H4 (cell line): Measurements from ENCODE around the gene SNX24. TPM values are rescaled to one million over a fixed set of nuclear protein-coding genes. Genes with fewer than 3 reads are reported as not detected.
"Not testable (repeated sequence)": the region's sequence is repeated elsewhere in the genome, so short reads cannot be mapped to it uniquely, and the experiment has no call there.

ENCODE experiments used
- DNase-seq: peaks from one replicate; pipeline ENCODE4 v3.0.0-alpha.2; 2015; ENCODE audit warnings: low spot score
- total RNA-seq: library from RNA; depleted of rRNA; stranded (reverse); fragments of >200 nt; shearing (Covaris generic); gene quantifications from 2 replicates; pipeline ENCODE4 v1.2.3, GENCODE V29; 2014

Gene SNX24
- total RNA-seq, 1 experiment from 2014 or later: 40.5 TPM

DNA sequence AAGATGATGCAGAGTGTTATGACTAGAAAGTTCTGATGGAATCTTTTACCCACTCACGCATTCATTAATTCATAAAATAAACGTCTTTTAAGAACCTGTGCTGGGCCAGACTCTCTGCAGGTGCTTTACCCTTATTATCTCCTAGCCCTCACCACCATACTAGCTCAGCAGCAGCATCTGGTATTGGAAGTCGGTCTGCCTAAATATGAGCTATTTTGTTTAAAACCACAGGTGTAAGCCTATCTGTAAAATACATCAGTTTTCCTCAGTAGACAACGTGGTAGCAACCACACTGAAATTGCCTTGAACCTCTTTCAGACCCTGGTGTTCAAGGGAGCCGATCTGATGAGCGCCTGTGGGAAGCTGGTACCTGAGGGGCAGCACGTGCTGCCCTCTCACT is 121.7 kb downstream of the SNX24 start:
- no peak for DNase-seq

DNA sequence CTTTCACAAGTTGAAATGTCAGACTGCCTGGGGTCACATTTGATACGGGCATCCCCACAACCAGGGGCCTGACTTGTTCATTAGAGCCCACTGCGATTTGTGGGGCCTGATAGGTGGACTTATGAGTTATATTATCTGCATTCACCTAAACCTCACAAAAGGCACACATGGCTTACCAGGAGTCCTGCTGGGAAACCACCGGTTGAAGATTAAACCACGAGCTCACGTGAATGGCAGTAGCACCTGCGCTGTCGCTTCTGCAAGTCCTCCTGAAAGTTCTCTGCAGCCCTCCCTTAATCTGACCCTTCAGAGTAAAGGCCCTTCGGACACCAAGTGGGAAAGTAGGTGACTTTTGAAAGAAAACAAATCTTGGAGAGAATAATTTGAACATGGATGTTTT is 122.2 kb downstream of the SNX24 start:
- DNase-seq: no peak

DNA sequence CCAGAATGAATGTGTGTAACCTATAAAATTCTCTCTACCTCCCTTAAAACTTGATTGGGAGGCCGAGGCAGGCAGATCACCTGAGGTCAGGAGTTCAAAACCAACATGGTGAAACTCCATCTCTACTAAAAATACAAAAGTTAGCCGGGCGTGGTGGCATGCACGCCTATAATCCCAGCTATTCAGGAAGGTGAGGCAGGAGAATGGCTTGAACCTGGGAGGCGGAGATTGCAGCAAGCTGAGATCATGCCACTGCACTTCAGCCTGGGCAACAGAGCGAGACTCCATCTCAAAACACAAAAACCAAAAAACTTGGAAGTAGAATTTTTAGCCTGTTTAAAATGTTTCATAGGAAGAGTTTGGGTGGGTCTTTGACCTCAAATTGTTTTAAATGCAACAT is 122.6 kb downstream of the SNX24 start:
- DNase-seq: not testable (repeated sequence)

DNA sequence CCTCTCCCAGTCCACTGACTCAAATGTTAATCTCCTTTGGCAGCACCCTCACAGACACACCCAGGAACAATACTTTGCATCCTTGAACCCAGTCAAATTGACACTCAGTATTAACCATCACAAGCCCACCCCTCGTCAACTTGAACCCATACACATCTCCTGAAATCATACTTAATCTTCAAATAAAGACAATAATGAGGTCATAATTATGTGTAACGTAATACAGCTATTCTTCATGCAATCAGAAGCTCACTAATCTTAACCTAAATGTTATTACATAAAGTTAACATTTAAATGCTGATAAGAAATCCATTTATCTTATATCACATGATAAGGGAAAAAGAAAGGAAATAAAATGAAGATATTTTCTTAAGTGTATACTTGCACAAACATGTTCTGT is 125.9 kb downstream of the SNX24 start:
- DNase-seq: no peak

DNA sequence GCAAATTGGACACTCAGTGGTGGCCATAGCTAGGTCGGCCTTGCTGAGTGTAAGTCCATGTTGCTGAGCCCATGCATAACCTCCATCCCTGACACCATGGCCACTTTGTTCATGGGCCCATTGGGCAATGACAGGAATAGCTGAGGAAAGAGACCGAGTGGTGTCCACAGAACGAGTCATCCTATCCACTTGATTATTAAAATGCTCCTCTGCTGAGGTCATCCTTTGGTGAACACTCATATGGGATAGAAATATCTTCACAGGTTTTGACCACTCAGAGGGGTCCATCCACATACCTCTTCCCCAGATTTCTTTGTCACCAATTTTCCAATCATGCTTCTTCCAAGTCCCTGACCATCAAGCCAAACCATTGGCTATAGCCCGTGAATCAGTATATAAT is 127.5 kb downstream of the SNX24 start:
- DNase-seq: no peak

DNA sequence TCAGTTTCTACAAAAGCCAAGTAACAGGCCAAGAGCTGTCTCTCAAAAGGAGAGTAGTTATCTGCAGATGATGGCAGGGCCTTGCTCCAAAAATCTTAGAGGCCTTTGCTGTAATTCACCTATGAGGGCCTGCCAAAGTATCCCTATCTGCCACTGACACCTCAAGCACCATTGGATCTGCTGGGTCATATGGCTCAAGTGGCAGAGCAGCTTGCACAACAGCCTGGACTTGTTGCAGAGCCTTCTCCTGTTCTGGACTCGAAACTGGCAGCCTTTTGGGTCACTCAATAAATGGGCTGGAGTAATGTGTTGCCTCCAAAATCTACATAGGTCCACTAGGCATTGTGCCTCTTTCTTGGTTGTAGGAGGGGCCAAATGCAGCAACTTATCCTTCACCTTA is 128.3 kb downstream of the SNX24 start:
- DNase-seq: not testable (repeated sequence)

DNA sequence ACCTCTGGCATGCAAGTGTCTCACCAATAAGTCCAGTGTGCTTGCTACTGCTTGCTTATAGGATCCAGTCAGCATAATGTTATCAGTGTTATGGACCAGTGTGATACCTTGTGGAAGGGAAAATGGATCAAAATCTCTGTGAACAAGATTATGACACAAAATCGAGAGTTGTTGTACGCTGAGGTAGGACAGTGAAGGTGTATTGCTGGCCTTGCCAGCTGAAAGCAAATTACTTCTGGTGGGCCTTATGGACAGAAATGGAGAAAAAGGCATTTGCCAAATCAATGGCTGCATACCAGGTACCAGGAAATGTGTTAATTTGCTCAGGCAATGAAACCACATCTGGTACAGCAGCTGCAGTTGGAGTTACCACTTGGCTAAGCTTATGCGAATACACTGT is 128.8 kb downstream of the SNX24 start:
- not testable (repeated sequence) for DNase-seq

DNA sequence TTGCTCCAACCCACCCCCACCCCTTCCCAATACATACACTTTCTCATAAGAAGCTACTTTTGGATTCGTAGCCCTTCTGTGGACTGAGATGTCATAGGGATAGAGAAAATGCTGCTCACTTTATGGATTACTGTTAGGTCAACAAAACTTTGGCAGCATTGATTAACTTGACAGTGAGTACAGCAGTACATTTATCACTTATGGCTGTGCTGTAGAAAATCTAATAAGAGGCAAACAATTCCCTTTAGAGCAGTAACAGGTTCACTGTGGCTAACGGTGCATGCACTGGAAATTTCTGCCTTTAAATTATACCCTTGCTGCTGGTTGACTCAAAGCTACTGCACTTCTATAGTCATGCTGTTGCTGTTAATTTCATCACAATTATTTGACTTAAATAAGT is 131.9 kb downstream of the SNX24 start:
- no peak for DNase-seq

DNA sequence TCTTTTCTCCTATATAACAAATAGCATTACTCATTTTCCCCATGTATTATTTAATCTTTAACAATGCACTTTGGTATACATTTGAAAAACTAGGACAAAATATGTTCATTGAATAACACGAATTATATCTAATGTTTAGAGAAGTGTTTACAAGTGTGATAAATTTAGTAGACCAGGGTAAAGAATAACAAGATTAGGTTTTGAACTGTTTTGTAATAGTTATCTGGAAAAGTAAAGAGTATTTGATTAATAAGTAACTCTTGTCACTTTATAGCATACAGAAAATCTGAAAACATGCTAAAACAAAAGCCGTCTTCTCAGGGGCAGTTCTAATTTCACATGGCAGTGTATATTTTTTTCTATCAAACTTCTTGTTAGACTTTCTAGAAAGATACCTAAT is 132.7 kb downstream of the SNX24 start:
- DNase-seq: no peak

DNA sequence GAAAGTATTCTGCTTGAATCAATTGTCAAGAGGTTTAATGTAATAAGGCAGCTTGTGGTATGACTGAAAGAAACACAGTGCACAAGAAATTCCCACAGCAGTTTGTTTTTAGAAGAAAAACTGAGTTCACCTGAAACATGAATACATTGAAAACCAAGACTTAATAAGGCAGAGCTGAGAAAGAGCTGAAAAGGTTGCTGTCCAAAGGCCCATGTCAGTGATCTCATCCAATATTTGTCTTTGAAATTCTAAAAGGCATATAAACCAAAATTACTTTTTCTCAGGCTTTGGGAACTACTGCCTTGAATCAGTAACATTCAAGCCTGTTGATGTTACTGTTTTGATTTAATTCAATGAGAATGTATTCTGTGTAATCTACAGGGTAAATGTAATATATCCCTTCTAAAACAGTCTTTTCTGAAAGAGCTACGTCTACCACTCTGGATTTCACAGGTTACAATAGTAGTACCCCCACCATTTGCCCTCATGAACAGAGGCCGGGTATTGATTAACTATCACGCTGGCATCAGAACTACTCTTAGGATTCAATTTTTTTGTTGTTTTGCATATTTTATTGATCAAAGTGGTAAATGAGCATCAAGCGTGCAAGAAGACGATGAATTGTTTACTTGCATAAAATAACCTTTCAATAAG is 133.4 kb downstream of the SNX24 start:
- no peak for DNase-seq

DNA sequence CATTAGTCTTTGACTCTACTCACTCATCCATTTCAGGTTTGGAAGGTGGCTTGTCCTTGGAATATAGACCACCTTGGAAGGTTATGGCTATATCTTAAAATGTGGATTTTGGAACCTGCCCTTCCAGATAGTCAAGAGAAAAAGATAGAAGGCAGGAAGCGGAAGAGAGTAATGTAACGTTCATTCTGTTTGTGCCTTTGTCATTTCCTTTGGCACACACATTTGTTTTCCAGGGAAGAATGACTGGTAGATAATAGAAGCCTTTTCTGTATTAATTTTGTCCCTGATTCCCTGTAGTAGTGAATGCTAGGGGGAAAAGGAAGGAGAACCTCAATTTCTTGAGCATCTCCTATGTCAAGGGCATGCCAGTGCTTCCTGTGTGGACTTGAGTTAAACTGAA is 136.4 kb downstream of the SNX24 start:
- DNase-seq: no peak

DNA sequence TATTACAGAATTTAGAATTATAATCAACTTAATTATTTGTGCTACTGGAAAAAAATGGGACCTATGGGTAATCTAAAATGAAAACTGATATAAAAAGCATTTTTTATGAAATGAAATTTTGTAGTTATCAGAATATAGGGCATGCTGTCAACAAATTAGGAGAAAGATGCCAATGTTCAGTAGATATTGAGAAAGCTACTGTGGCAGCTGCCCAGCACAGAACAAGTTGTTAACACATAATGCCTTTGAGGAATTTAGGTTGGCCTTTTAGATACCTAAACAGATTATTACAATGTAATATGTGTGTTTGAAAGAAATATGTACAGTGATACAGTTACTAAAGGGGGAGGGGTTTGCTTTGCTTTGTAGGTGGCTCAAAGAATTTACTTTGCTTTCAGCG is 137.0 kb downstream of the SNX24 start:
- no peak for DNase-seq

DNA sequence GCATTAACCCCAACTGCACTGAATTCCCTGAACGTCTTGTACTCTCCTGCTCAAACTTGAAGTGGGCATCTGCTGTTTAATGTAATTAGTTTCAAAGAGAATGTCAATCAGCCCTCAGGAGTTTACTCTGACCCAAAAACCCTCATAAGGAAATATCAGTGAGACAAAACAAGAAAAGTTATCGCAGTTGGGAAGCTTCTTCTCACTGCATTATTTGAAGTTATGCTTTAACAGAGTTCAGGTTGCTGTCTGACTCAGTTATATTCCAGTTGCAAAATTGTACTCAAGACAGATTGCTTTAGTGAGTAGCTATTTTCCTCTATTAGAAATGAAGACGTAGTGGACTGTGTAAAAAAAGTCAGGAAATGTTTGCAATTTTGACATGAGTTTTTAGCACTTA is 139.0 kb downstream of the SNX24 start:
- no peak for DNase-seq

DNA sequence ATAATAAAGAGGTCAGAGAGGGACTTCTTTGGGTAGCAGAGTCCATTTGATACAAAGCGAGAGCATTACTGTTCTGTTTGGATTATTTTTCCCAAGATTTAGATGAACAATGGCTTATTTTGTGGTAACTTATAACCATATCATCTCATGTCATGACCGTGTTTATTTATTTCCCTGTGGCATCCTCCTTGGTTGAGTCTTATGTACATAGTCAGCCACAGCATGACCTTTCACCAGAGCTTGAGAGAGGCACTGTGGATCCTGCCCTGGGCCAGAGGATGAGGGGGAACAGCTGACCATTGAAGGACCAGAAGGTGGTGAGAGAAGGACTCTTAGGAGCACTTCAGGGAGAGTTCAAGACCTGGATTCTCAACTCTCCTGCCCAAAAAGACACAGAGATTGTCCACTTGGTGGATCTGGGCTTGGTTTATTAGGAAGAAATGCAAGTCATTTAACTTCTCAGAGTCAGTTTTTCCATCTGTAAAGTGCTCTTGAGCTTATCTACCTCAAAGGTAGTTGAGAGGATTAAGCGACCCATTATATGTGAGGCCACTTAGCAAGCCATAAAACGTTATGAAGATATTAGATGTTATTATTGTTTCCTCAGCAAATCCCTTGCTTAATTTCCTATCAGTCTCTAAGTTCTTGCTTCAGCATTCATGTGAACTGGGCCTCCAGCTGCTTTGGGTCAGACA is 139.7 kb downstream of the SNX24 start:
- peak; percentile 26 for DNase-seq

DNA sequence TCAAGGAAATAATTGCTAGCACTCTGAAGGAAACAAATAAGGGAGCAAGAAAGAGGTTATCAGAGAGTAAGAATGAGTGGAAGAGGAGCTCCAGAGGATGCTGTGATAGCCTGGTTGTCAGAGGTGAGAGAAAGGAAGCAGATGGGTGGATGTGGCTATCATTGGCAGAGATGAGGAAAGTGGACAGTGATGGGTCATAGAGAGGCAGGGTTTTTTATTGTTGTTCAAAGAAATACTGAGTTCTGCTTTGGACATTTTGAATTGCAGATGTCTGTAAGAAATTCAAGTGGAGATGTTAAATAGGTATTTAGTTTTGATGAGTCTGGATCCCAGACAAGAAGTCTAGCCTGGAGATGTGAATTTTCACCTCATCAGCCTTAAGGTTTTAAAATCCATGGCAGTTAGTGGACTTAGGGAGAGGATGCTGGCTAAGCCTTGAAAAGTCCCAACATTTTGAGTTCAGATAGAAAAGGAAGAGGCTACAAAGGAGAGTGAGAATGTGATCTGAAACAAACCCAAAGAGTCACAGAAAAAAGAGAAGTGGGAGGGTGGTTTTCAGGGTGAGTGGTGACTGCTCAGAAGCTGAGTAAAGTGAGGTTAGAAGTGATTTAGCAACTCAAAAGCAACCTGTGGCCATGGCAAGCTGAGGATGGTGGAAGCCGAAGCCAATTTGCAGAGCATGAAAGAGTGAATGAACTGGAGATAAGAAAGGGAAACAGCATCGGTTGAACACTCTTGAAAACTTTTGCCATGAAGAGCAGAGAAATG is 140.7 kb downstream of the SNX24 start:
- no peak for DNase-seq

DNA sequence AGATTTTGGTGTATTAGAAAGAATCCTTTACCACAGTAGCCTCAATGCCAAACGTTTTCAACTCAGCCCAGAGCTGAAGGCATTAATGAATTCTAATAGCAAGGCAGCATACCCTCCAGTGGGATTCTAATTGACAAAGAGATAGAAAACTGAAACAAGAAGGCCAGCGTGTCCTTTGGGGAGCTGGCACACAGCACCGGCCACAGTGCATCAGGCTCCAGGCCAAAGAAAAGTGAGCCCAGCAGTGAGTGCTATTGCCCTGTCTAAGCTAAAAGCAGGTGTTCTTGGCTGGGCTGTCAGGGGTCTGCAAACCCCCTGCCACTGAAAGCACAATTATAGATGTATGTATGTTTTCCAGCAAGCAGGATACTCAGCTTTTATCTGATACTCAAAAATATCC is 150.7 kb downstream of the SNX24 start:
- no peak for DNase-seq

DNA sequence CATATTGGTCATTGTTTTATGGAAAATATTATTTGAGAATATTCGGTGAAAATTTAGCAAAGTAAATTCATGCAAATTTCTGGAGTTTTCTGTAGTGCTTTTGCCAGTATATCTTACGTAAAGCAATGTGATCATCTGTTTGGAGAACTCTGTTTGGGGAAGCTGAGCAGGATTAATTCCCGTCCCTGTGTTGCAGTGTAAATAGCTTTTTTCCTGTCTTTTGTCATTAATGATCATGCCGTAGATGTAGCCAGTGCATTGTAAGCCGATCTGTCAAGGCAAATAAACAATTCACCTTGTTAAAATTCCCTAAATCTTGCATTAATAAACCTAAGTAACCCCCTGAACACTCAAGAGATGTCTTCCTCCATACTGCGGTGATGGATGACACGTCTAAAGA is 151.9 kb downstream of the SNX24 start:
- DNase-seq: no peak

DNA sequence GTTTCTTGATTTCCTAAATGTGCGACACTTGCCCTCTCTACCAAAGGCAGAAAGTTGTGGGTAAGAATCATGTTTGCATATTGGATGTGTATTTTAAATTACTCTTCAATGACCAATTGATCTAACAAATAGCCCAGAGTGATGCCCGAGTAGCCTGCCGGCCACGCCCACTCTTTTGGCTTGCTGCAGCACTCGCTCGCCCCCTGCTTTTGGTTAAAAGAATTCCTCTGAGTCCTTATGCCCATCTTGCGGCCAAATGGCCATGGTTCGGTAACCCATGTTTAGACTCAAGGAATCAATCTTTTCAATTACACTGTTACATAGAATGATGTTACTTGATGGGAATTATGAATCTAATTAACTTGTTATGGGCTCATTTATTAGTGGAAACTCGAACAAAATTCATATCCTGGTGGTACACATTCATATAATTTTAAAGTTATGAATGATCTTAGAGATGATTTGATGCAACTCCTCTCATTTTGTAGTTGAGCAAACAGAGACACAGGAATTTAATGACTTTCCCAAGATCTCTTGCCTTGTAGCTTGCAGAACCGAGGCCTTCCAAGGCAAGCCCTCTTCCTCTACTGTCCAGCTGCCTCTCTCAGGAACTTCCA is 154.6 kb downstream of the SNX24 start:
- DNase-seq: peak; percentile 12

DNA sequence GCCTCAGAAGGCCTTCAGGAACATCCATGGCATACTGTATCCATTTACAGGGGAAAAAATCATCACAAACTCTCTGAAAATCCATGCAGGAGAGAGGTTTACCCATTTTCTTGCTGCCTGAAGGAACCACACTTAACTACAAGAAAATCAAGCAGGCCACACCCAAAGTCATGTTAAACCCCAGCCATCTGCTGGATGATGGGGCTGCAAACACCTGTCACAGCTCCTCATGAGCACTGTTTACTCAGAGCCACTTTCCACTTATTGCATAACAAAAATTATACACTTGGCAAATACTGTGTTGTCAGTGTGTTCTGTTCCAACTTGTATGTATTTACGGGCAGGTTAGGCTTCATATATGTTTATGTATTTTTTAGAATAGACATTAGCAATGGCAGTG is 155.3 kb downstream of the SNX24 start:
- no peak for DNase-seq

DNA sequence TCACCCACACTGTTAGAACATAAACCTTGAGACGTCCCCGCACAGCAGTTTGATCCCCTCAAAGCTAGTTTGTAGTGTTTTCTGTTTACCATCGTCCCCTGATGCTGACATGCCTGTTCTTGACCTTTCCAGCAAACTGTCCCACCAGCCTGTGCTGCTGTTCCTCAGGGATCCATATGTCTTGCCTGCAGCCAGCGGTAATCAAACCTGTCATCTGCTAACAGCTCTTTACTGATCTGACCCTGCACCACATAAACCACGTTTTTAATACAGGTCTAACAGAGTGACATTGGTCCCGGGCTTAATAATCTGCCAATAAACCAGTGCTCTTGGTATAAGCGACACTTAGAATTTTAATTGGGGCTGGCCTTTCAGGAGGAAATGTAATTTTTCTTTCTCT is 156.4 kb downstream of the SNX24 start:
- no peak for DNase-seq

DNA sequence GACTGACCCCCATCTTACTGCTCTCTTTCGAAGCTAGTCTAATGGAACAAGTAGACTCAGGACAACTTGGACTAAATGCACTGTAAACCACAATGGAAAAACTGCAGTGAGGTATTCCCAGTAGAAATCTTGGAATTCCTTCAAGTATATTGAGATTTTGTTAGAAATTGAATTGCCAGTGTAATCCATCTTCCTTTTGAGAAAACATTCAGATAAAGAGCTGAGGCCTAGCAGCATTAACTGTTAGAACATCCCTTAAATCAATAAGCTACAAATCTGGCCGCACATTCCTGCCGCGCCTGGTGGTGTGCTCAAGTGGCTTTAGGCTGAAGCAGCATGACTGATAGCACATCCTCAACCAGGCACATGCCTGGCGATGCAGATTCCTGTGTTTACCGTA is 161.8 kb downstream of the SNX24 start:
- no peak for DNase-seq

DNA sequence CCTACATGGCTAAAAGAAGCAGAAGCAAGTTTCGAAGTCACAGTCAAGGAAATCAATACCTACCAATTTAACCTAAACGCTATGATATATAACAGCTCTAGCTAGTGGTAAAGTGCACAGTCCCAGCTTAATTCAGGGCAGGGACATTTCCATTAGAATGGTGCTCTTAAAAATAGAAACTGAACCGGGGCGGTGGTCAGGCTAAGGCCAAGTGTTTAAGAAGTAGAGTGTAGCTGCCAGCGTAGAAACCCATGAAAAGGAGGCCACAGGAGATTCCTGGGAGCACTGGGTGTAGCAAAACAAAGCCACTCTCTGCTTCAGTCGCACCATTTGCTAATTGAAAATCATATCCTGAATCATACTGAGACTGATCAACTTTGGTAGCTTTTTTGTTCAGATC is 162.3 kb downstream of the SNX24 start:
- DNase-seq: no peak

DNA sequence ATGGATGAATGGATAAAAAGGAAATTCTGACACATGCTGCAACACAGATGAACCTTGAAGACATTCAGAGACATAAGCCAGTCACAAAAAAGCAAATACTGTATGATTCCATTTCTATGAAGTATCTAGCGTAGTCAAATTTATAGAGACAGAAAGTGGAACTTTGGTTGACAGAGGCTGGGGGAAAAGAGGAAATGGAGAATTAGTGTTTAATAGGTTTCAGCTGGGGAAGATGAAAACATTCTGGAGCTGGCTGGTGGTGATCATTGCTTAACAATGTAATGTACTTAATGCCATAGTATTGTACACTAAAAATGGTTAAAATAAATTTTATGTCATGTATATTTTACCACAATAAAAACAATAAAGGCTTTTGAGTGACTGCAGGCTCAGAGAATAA is 166.9 kb downstream of the SNX24 start:
- no peak for DNase-seq
